ENCODE results near the gene FBXW12. TPM values are rescaled to one million over a fixed set of nuclear protein-coding genes. Genes with fewer than 3 reads are reported as not detected.

FBXW12 gene
- total RNA-seq, 2 donors from 2014 or later, result not detected

GRCh38 chr3:48343432-48343831 lies 28.6 kb upstream of the FBXW12 start:
- DNase-seq, result no peak
- Histone ChIP-seq H3K4me3 (no peak overlapping the region), H3K27me3 (no peaks in the 10 kb centered on the region), H3K9ac (ENCODE audit: low read depth in 2 of 2, low read length in 2 of 2) (no peak overlapping the region), H3K36me3 (no peaks in the 10 kb centered on the region), H3K4me1 (no peaks in the 10 kb centered on the region), H3K27ac (no peak overlapping the region), H3K9me3 (no peaks in the 10 kb centered on the region)
- TF ChIP-seq CTCF (IDR thresholded peaks at IDR 0.05), result no peak
- intact Hi-C loops (cut with DNase I), result no loop called here

- intact Hi-C loops (cut with DNase I), result no loop called here
- Histone ChIP-seq H3K9me3 (no peaks in the 10 kb centered on the region), H3K36me3 (no peaks in the 10 kb centered on the region), H3K4me3 (no peak overlapping the region), H3K9ac (ENCODE audit: low read depth in 2 of 2, low read length in 2 of 2) (no peak overlapping the region), H3K4me1 (no peaks in the 10 kb centered on the region), H3K27ac (no peak overlapping the region), H3K27me3 (no peaks in the 10 kb centered on the region)
- TF ChIP-seq CTCF (IDR thresholded peaks at IDR 0.05), result no peak
- no peak for DNase-seq
Measured at GRCh38 chr3:48344867-48345507, 27.0 kb upstream of the FBXW12 start.

GRCh38 chr3:48345946-48346572 lies 26.0 kb upstream of the FBXW12 start:
- DNase-seq, result no peak
- Histone ChIP-seq H3K36me3 (no peaks in the 10 kb centered on the region), H3K27me3 (no peaks in the 10 kb centered on the region), H3K4me3 (no peak overlapping the region), H3K9me3 (no peaks in the 10 kb centered on the region), H3K27ac (no peak overlapping the region), H3K4me1 (no peaks in the 10 kb centered on the region), H3K9ac (ENCODE audit: low read depth in 2 of 2, low read length in 2 of 2) (no peak overlapping the region)
- intact Hi-C loops (cut with DNase I), result no loop called here
- no peak for TF ChIP-seq CTCF (IDR thresholded peaks at IDR 0.05)

- Histone ChIP-seq H3K9me3 (no peaks in the 10 kb centered on the region), H3K27me3 (no peaks in the 10 kb centered on the region), H3K27ac (no peak overlapping the region), H3K4me3 (no peak overlapping the region), H3K9ac (ENCODE audit: low read depth in 2 of 2, low read length in 2 of 2) (no peak overlapping the region), H3K36me3 (no peaks in the 10 kb centered on the region), H3K4me1 (no peaks in the 10 kb centered on the region)
- no peak for DNase-seq
- TF ChIP-seq CTCF (IDR thresholded peaks at IDR 0.05), result no peak
- intact Hi-C loops (cut with DNase I), result no loop called here
Measured at GRCh38 chr3:48347500-48347899, 24.5 kb upstream of the FBXW12 start.

GRCh38 chr3:48352546-48352945 lies 19.5 kb upstream of the FBXW12 start:
- Histone ChIP-seq H3K4me1 (no peaks in the 10 kb centered on the region), H3K27me3 (no peaks in the 10 kb centered on the region), H3K4me3 (no peak overlapping the region), H3K9ac (ENCODE audit: low read depth in 2 of 2, low read length in 2 of 2) (no peak overlapping the region), H3K9me3 (no peaks in the 10 kb centered on the region), H3K27ac (no peak overlapping the region), H3K36me3 (no peaks in the 10 kb centered on the region)
- TF ChIP-seq CTCF (IDR thresholded peaks at IDR 0.05), result no peak
- intact Hi-C loops (cut with DNase I), result no loop called here
- no peak for DNase-seq

Measured in colonic mucosa (tissue), 4 donors.